Measurements from ENCODE around the gene TMEM74B. TPM values are rescaled to one million over a fixed set of nuclear protein-coding genes. Genes with fewer than 3 reads are reported as not detected.
A peak's percentile ranks its signal among the peaks of the same experiment; 100 is the strongest.

Gene TMEM74B
- total RNA-seq (2011; cell fraction: chromatin; rRNA removed; ENCODE audit: low replicate concordance): 44.7 and 63.1 TPM in 2 replicates
- total RNA-seq (2011; cell fraction: nucleolus; rRNA removed): 47.8 and 49.7 TPM in 2 replicates
- total RNA-seq (2011; cell fraction: nucleoplasm; rRNA removed): 53.6 and 55.5 TPM in 2 replicates
- total RNA-seq (2014; rRNA removed) (14.9 and 18.4 TPM in 2 replicates), total RNA-seq (2014; rRNA removed; fragmentation: Illumina TruSeq; extraction: Trizol) (3.9 and 5.0 TPM in 2 replicates), total RNA-seq (2015; rRNA removed; fragmentation: Illumina TruSeq; extraction: Trizol) (6.7 and 7.5 TPM in 2 replicates), total RNA-seq (2021) (18.3 and 18.5 TPM in 2 replicates), polyA plus RNA-seq (2011; rRNA removed) (11.2 and 25.4 TPM in 2 replicates), polyA plus RNA-seq (2014; fragmentation: Illumina TruSeq; extraction: Trizol) (7.5 and 8.3 TPM in 2 replicates), polyA plus RNA-seq (2014; fragmentation: Nextera tagmentation; extraction: Ambion mirVana) (1 to 10 TPM in 1 of 2 experiments, under 1 TPM in 1; 0.24 to 1.2 TPM), polyA plus RNA-seq (2014; rRNA removed) (19.0 and 22.2 TPM in 2 replicates), polyA minus RNA-seq (2011; rRNA and poly(A)+ RNA removed) (4.1 and 4.2 TPM in 2 replicates), Bru-seq, nascent RNA (percentile 70 among the genes with signal in this experiment), BruChase-seq, experiment 1, labeled RNA remaining after a 2-hour chase (percentile 62 among the genes with signal in this experiment), BruChase-seq, experiment 2, labeled RNA remaining after a 6-hour chase (percentile 65 among the genes with signal in this experiment)
- 18.2 and 21.2 TPM in 2 replicates for polyA plus RNA-seq (2011; cell fraction: cytosol; rRNA removed)
- 170 and 177 TPM in 2 replicates for polyA plus RNA-seq (2011; cell fraction: nucleus; rRNA removed)
- 19.4 and 33.2 TPM in 2 replicates for polyA plus RNA-seq (2012)
- 5.7 and 7.6 TPM in 2 replicates for polyA minus RNA-seq (2011; cell fraction: cytosol; rRNA and poly(A)+ RNA removed)
- 14.1 and 22.0 TPM in 2 replicates for polyA minus RNA-seq (2011; cell fraction: nucleus; rRNA and poly(A)+ RNA removed)
- long read RNA-seq, experiment 1, transcript TMEM74B-203 (2 exons, 582 nt): major isoform, 5 of 27 reads
- long read RNA-seq, experiment 1, partial matches to known transcripts: 0 of 27 reads
- long read RNA-seq, experiment 1, other reads (novel, unspliced or antisense): 22 of 27 reads
- long read RNA-seq, experiment 2, transcript TMEM74B-203 (2 exons, 582 nt): major isoform, 8 of 25 reads
- long read RNA-seq, experiment 2, partial matches to known transcripts: 8 of 25 reads
- long read RNA-seq, experiment 2, other reads (novel, unspliced or antisense): 8 of 25 reads
- long read RNA-seq, experiment 3, partial matches to known transcripts: 1 of 1 reads
- long read RNA-seq, experiment 3, other reads (novel, unspliced or antisense): 0 of 1 reads

GRCh38 chr20:1184638-1185315 lies at the start of gene TMEM74B:
TSS of gene TMEM74B (minus strand) at chr20:1184981. CDS start at chr20:1183801, 1,180 bp downstream.
- FAIRE-seq (no peak), ATAC-seq (peak; percentile 19), DNase-seq (ENCODE audit: extremely low read depth in 1 of 4, low spot score in 3 of 4) (peak in 3 of 4 experiments; percentile 29 to 70 (median 68))
- Histone ChIP-seq H3K9me1 (ENCODE audit: control insufficient read depth, insufficient read depth, low read length) (peaks cover 4% of the 10 kb centered on the region), H3K27me3 (ENCODE audit: control insufficient read depth in 2 of 2, insufficient read depth in 2 of 2, low read length in 2 of 2) (no peaks in the 10 kb centered on the region), H3K4me3 (peak within 1 kb of the TSS; percentile 58), H3K9ac (ENCODE audit: insufficient read depth in 1 of 2, low read depth in 2 of 2, low read length in 2 of 2) (peak within 1 kb of the TSS; percentile 61 to 87), H2AFZ (ENCODE audit: low read depth, low read length) (peak within 1 kb of the TSS; percentile 72), H4K20me1 (replicated peaks; ENCODE audit: control insufficient read depth, insufficient read depth, low read length) (no peaks in the 10 kb centered on the region), H3K79me2 (ENCODE audit: control insufficient read depth, insufficient read depth, low read length) (peaks cover 24% of the 10 kb centered on the region), H3K27ac (ENCODE audit: extremely low read depth, low read depth, low read length) (peak within 1 kb of the TSS; percentile 60), H3K36me3 (ENCODE audit: control insufficient read depth, insufficient read depth, low read length) (peaks cover 20% of the 10 kb centered on the region; the same call in 2 of the 3 replicates), H3K9me3 (replicated peaks; ENCODE audit: control insufficient read depth, insufficient read depth, low read depth, low read length) (no peaks in the 10 kb centered on the region), H3K4me1 (replicated peaks in 1 of 2; ENCODE audit: control insufficient read depth in 2 of 2, insufficient read depth in 2 of 2, low read length in 2 of 2) (peaks cover 52 to 63% of the 10 kb centered on the region in 2 experiments), H3K4me2 (ENCODE audit: insufficient read depth, low read length) (peak within 1 kb of the TSS; percentile 77)
- CTCF ChIA-PET (ENCODE audit: low intra/inter-chr PET ratio): interaction anchor here (0.7 kb wide), 1 partner anchor 242 kb away, joined by 3 read pairs; no protein-coding TSS in a partner anchor
- WGBS (ENCODE audit: insufficient coverage, low coverage, missing lambda C conversion rate): 2% methylated on average over 21 of the region's 76 CpGs
- intact Hi-C loops (cut with micrococcal nuclease) (loop anchor here (2.0 to 10.0 kb wide), 2 partner anchors 66 to 370 kb away; partner anchors contain the start of gene PSMF1), in situ Hi-C loops (cut with MboI) (no loop called here)
- BruUV-seq (replicated peaks): no TSS peak
- POLR2A ChIA-PET: interaction anchor here (0.6 to 1.2 kb wide), 2 partner anchors 9 to 28 kb away, joined by 3 read pairs; no protein-coding TSS in a partner anchor
- peak; percentile 36 for TF ChIP-seq HMGN3 (IDR thresholded peaks at IDR 0.05; ENCODE audit: borderline replicate concordance, extremely low read depth, insufficient read length, low read depth, low read length)
- TF ChIP-seq CHD1 (IDR thresholded peaks at IDR 0.05; ENCODE audit: low read length): peak; percentile 36
- no peak for TF ChIP-seq ZNF197 (CRISPR knock-in tag; IDR thresholded peaks at IDR 0.05; ENCODE audit: low read depth)
- no peak for TF ChIP-seq POLR2AphosphoS2 (IDR thresholded peaks at IDR 0.05; ENCODE audit: low read length)
- TF ChIP-seq E2F6 (IDR thresholded peaks at IDR 0.05; ENCODE audit: borderline replicate concordance in 1 of 2, extremely low read depth in 1 of 2, insufficient read depth in 1 of 2, insufficient read length in 1 of 2, low read depth in 1 of 2, low read length in 1 of 2, poor library complexity in 1 of 2, severe bottlenecking in 1 of 2): peak in 1 of 2 experiments; percentile 72
- TF ChIP-seq HNRNPL (IDR thresholded peaks at IDR 0.05; ENCODE audit: low read depth, low read length): peak; percentile 41; the same call in 1 of the 2 replicates
- TF ChIP-seq ELF4 (CRISPR knock-in tag; IDR thresholded peaks at IDR 0.05): no peak
- TF ChIP-seq TEAD1 (CRISPR knock-in tag; IDR thresholded peaks at IDR 0.05): peak in 1 of 2 experiments; percentile 29; a peak in 1 of 4 replicates
- TF ChIP-seq TFAP4 (CRISPR knock-in tag; IDR thresholded peaks at IDR 0.05; ENCODE audit: borderline replicate concordance): peak; percentile 49; the same call in 1 of the 2 replicates
- no peak for TF ChIP-seq RB1 (IDR thresholded peaks at IDR 0.05; ENCODE audit: low read depth)
- TF ChIP-seq PCBP1 (IDR thresholded peaks at IDR 0.05; ENCODE audit: low read depth, low read length, poor library complexity, severe bottlenecking): peak; percentile 13
- TF ChIP-seq, protein P1, sequence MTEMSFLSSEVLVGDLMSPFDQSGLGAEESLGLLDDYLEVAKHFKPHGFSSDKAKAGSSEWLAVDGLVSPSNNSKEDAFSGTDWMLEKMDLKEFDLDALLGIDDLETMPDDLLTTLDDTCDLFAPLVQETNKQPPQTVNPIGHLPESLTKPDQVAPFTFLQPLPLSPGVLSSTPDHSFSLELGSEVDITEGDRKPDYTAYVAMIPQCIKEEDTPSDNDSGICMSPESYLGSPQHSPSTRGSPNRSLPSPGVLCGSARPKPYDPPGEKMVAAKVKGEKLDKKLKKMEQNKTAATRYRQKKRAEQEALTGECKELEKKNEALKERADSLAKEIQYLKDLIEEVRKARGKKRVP (CRISPR knock-in tag; IDR thresholded peaks at IDR 0.05): no peak

Measured in K562 (cell line).